D721Med (cell line): Measurements from ENCODE around the gene RCSD1.

Source experiments
- DNase-seq: peaks from one replicate; pipeline ENCODE4 v3.0.0; 2011; ENCODE audit warnings: low spot score; ENCODE audit not compliant: insufficient read length
- FAIRE-seq: peaks from 2 replicates; lab custom pipeline; 2011; peaks lifted over from hg19 to GRCh38; lab: Jason Lieb, UNC
- CTCF ChIP-seq: IDR thresholded peaks from 2 replicates; pipeline ENCODE4 v1.5.1; 2012; ENCODE audit warnings: mild to moderate bottlenecking, control low read depth; ENCODE audit not compliant: insufficient read depth; ENCODE audit errors: missing control alignments

RCSD1 gene

GRCh38 chr1:167629681-167630567 lies at the start of gene RCSD1:
RCSD1 (plus strand) TSS chr1:167630232; CDS start chr1:167630424, 192 bp downstream.
- no peak for TF ChIP-seq CTCF
- FAIRE-seq = no peak
- DNase-seq = no peak

DNA sequence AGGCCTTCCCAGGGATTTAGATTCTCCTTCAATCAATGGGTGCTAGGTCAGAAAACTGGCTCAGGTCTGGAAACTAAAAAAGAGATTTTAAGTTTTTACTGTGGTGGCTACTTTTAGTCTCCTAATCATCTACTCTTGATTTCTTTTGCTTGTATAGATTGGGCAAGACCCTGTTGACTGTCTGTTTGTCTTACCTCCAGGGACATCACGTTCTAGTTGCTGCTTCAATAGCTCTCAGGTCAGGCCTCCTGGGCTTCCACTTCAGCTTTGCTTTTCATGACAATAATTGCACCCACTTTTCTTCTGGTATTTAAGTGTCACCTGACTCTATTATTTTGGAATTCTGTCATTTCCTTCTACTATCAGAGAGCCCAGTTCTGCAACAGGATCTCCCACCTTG lies 48.0 kb upstream of the RCSD1 start:
- DNase-seq (no peak), FAIRE-seq (no peak)
- TF ChIP-seq CTCF = no peak

- TF ChIP-seq CTCF = no peak
- DNase-seq (no peak), FAIRE-seq (no peak)
These were observed 47.3 kb upstream of the RCSD1 start for GRCh38 chr1:167582722-167583121.

- FAIRE-seq (no peak), DNase-seq (no peak)
- no peak for TF ChIP-seq CTCF
These were observed 45.5 kb upstream of the RCSD1 start for GRCh38 chr1:167584581-167584980.

DNA sequence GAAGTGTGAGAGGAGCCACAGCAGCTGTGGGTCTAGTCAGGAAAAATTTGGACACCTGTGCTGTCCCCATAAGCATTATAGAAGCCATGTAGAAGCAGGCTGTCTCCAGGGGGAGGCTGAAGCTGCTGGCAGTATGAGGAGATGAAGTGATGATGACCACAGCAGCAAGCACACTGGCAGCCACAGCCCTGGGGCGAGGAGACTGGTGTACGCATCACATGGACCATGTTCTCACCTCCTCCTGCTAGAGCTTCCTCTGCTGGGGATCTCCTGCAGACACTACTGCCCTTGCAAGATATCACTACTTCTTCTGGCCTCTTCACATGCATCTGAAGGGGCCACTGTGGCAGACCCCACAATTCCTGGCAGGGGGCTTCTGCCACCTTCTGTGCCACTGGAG lies 42.7 kb upstream of the RCSD1 start:
- TF ChIP-seq CTCF = no peak
- FAIRE-seq = no peak
- DNase-seq = no peak

DNA sequence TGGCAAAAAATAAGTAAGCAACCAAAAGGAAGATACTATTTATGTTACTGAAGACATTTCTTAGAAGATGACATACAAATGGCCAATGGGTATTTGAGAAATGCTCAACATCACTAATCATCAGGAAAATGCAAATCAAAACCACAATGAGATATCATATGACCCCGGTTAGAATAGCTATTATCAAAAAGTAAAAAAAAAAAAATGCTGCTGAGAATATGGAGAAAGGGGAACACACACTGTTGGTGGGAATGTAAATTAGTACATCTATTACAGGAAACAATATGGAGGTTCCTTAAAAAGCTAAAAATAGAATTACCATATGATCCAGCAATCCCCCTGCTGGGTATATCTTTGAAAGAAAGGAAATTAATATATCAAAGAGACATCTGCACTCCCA lies 42.2 kb upstream of the RCSD1 start:
- TF ChIP-seq CTCF = no peak
- DNase-seq = no peak
- no peak for FAIRE-seq

DNA sequence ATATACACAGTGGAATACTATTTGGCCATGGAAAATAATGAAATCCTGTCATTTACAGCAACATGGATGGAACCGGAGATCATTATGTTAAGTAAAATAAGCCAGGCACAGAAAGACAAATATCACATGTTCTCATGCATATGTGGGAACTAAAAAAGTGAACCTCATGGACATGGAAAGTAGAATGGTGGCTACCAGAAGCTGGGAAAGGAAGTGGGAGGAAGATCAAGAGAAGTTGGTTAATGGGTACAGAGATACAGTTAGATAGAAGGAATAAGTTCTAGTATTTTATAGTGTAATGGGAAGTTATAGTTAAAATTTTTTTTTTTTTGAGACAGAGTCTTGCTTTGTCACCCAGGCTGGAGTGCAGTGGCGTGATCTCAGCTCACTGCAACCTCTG lies 41.7 kb upstream of the RCSD1 start:
- TF ChIP-seq CTCF = no peak
- DNase-seq (no peak), FAIRE-seq (no peak)
